ENCODE measurements around the gene AFF1. TPM values are rescaled to one million over a fixed set of nuclear protein-coding genes. Genes with fewer than 3 reads are reported as not detected.
"Not testable (repeated sequence)": the region's sequence is repeated elsewhere in the genome, so short reads cannot be mapped to it uniquely, and the experiment has no call there.

Gene AFF1
- polyA plus RNA-seq, 12 donors = 12.8 to 36.0 (median 23.1) TPM; not detected in 1

GRCh38 chr4:87031920-87032319, 97.1 kb downstream of the AFF1 start:
- no peak for DNase-seq

DNA sequence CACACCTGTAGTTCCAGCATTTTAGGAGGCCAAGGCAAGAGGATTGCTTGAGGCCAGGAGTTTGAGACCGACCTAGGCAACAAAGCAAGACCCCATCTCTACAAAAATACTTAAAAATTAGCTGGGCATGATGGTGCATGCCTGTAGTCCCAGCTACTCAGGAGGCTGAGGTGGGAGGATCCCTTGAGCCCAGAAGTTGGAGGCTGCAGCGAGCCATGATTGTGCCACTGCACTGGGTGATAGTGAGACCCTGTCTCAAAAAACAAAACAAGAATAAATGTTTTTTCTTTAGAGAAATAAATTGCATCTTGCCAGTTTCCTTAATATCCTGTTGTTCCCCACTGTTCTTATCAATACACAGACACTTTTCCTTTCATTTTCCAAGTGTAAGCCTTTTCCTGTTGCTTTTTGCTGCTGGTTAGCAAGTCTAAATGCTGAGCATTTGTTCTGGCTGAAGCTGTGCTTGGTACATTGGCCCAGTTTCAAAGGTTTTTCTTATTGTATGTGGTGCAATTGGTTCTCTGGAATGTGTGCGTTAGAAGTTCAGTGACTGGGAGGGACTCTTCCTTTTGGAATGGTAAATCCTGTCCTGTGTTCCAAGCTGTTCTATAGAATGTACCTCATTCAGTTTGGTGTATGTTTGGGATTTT, 98.2 kb downstream of the AFF1 start:
- no peak for DNase-seq

DNA sequence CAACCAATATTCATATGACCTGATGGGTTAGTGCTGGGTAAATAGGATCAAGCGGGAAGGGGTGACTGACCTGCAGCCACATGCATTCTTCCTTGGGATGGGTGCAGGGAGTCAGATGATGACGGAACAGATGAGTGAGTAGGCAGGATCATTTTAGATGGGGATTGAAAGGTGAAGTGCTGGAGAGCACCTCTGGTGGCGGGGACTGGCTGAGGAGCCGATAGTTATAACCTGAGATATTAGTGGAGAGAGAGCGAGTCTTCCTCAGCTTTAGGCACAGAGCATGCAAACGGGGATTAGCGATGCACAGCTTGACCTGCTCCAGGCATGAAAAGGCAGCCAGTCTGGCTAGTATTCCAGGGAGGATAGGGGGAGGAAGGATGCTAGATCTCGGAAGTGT, 99.1 kb downstream of the AFF1 start:
- DNase-seq = no peak

- DNase-seq = no peak
These were observed 99.7 kb downstream of the AFF1 start for GRCh38 chr4:87034527-87034926.

- no peak for DNase-seq
These were observed 101.2 kb downstream of the AFF1 start for GRCh38 chr4:87035881-87036509.

DNA sequence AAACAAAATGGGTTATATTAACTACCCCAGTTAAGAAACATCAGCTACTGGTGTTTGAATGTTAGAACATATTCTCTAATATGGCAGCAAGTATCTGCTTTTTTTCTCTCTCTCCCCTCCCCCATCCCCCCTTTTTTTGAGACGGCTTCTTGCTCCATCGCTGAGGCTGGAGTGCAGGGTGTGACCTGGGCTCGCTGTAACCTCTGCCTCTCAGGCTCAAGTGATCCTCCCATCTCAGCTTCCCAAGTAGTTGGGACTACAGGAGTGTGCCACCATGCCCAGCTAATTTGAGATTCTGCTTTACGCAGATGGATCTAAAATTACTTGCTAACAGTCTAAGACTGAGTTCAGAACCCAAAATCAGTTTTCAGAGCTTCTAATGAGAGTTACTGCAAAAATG, 101.9 kb downstream of the AFF1 start:
- no peak for DNase-seq

DNA sequence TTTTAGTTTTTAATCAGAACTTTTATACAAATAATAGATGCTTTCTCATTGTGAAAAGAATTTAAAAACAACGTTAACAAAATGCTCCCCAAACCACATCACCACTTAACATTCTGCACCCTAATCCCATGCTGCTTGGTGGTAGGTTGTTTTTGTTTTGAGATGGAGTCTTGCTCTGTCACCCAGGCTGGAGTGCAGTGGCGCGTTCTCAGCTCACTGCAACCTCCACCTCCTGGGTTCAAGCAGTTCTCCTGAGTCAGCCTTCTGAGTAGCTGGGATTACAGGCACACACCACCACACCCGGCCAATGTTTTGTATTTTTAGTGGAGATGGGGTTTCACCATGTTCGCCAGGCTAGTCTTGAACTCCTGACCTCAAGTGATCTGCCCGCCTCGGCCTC, 102.4 kb downstream of the AFF1 start:
- not testable (repeated sequence) for DNase-seq

GRCh38 chr4:87037671-87038334, 103.0 kb downstream of the AFF1 start:
- DNase-seq = no peak

GRCh38 chr4:87038837-87039615, 104.2 kb downstream of the AFF1 start:
- DNase-seq = no peak

GRCh38 chr4:87041141-87041540, 106.3 kb downstream of the AFF1 start:
- no peak for DNase-seq

DNA sequence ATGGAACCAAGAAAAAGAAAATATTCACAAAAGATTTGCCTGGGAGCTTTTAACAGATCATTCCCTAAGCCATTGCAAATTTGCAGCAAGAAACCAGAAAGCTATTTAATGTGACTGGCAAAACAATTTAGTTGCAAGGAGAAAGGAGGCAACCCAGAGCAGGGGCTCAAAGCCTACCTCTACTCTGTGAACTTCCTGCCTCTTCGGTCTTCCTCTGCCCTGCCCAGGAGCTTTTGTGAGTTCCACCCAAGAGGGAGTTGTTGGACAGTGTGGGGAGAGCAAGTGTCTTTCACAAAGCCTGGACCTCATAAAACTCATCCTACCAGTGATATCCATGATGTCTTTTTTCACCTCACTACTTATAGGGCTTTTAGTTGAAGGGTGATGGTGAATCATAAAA, 107.4 kb downstream of the AFF1 start:
- no peak for DNase-seq

DNA sequence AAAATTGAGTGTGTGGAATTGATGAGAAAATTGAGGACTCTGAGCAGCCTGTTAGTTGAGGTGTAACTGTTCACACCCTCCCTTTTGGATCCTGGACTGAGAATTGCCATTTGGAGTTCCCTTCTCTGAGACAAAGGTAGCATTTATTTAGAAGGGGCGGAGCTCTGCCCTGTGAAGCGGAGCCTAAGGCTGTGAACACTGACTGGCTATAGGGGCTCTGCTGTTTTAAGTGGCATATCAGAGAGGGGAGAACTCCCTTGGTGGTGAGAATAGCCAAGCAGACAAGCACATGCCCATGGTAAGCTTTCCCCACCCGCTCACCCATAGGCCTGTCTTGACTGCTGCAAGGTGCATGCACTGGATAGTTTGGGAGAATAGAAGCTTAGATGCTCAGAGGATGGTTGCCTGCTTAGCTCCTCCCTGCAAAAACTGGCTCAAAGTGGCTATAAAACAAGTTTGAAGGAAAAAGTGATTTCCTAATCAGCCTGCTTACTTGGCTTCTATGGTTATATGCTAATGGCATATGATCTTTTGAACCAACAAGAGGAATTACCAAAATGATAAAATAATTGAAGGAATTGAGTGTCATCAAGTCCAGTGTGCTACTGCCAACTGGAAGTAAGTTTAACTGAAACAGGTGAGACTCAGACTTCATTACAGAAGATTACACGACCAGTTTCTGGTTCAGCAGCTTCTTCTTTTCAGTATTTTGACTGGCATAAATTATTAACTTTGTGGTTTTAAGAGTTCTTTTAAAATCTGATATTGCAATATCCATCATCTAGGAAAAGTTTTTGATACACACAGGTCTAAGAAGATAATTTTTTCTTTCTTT, 108.4 kb downstream of the AFF1 start:
- DNase-seq = no peak

DNA sequence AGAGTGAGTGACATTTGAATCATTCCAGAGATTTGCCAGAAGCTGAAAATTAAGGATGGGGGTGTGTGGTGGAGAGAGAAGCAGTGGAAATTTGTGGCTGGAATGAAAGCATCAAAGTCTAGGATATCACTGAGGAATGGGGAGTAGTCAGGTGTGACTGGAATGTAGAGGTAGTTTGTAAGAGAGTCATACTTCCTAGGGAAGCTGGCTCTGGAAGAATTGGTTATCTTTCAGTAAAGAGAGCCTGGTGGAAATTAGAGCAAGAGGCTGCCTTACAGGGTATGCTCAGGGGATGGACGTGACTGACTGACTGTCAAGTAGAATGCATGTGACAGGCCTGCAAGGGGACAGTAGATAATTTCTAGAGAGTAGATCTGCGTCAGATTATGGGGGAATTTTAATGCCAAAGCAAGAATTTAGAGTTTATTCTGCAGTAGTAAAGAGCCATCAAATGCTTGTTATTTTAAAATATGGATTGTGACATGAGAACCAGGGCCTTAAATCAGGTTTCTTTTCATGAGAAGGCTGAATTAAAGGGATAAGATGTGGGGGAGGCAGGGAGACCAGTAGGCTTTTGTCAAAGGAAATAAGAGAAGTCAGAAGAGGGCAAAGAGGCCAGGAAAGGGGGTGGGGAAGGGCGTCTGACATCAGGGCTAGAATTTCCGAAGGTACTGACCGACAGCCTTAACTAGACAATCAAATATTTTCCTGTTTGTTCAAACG, 109.9 kb downstream of the AFF1 start:
- no peak for DNase-seq

DNA sequence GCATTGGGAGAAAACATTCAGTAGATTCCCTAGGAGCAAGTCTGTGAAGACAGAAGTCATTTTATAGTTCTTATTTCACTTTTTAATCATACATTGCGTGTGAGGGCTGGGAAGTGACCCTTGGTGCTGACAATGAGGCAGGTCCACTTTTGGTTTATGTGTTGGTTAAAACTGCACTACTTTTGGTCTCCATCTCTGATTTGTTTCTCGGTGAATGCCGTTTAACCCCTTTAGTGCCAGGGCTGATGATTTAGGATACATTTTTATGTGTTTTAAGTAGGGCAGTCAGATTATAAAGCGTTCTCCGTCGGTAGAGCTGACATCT, 110.4 kb downstream of the AFF1 start:
- no peak for DNase-seq

GRCh38 chr4:87045659-87046058, 110.8 kb downstream of the AFF1 start:
- DNase-seq = no peak

DNA sequence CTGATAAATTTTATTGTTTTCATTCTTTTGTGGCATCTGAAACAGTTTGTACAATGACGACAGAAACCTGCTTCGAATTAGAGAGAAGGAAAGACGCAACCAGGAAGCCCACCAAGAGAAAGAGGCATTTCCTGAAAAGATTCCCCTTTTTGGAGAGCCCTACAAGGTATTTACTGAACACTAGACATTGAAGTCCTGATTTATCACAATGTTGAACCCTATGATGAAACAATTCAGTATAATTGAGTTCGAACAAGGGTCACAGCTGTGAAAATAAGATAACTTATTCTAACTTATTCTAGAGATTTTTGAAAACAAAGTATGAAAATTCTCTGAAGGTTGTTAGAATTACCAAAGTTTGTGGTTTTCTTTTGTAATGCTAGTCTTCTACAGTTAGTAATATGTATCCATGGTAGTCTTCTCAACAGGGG, 111.3 kb downstream of the AFF1 start:
- no peak for DNase-seq

- no peak for DNase-seq
These were observed 112.5 kb downstream of the AFF1 start for GRCh38 chr4:87047281-87047798.

DNA sequence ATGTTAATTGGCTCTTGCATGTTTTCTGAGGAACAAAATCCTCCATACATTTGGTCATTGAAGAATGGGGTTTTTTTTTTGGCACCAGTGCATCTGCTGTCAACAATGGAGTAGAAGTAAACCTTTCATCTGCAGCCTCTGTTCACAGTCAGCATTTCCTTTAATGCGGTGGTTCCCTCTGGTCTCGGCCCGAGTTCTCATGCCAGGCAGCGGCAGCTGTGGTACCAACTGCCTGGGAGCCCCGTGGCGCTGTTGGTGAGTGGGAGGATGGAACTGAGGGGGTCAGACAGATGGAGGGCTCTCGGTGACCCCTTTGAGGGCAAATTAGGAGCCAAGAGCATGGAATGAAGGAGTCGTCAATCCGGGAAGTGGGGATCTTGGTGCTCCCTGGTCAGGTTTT, 114.7 kb downstream of the AFF1 start:
- DNase-seq = no peak

DNA sequence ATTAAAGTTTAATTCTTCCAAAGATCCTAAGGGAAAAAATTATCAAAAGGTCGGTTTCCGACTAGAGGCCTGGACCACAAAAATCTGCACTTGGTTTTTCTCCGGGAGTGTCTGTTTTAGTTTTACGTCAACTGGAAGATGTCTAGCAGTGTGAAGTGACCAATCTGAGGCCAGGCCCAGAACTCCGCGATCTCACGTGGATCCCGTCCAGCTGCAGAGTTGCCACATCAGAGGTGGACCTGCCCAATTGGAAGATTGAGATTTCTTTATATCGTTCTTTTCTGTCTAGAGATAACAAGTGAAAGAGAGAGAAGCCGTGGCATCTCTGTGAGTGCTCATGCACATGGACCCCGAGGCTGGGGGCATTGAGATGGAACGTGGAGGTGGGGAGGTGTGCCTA, 115.8 kb downstream of the AFF1 start:
- no peak for DNase-seq

- DNase-seq = no peak
These were observed 116.4 kb downstream of the AFF1 start for GRCh38 chr4:87051121-87051713.
